ENCODE measurements around the gene PDE7B.
A peak's percentile ranks its signal among the peaks of the same experiment; 100 is the strongest.

The PDE7B gene

GRCh38 chr6:135877666-135878065 lies 26.2 kb downstream of the PDE7B start:
- Histone ChIP-seq H3K9me2 (replicated peaks; ENCODE audit: insufficient read depth, low read length) (no peaks in the 10 kb centered on the region), H3K27me3 (replicated peaks; ENCODE audit: insufficient read depth, low read length) (no peaks in the 10 kb centered on the region), H3K79me2 (ENCODE audit: low read length) (no peaks in the 10 kb centered on the region), H4K20me1 (ENCODE audit: insufficient read depth, low read length) (no peaks in the 10 kb centered on the region), H3K4me1 (ENCODE audit: low read length) (peaks cover 4% of the 10 kb centered on the region; the same call in 1 of the 2 replicates), H3K4me2 (ENCODE audit: low read depth, low read length) (no peak overlapping the region), H3K27ac (ENCODE audit: low read length) (no peak overlapping the region), H3K4me3 (ENCODE audit: low read length) (no peak overlapping the region), H2AFZ (ENCODE audit: low read length) (no peak overlapping the region), H3K36me3 (replicated peaks; ENCODE audit: insufficient read depth, low read length) (no peaks in the 10 kb centered on the region), H3K9me3 (replicated peaks; ENCODE audit: insufficient read depth, low read length) (no peaks in the 10 kb centered on the region), H3F3A (ENCODE audit: insufficient read depth, low read length) (no peaks in the 10 kb centered on the region), H3K9ac (ENCODE audit: low read length) (no peak overlapping the region)
- TF ChIP-seq EZH2phosphoT487 (IDR thresholded peaks at IDR 0.05; ENCODE audit: low read length) (no peak), CTCF (IDR thresholded peaks at IDR 0.05; ENCODE audit: low read length) (no peak), EZH2 (optimal IDR thresholded peaks at IDR 0.05; ENCODE audit: low read depth, low read length) (no peak)
- no peak for DNase-seq

GRCh38 chr6:135880066-135880972 lies 28.8 kb downstream of the PDE7B start:
- H3K9me2 ChIP-seq (replicated peaks; ENCODE audit: insufficient read depth, low read length) = no peaks in the 10 kb centered on the region
- H3K4me3 ChIP-seq (ENCODE audit: low read length) = peak overlapping the region; percentile 40
- H2AFZ ChIP-seq (ENCODE audit: low read length) = peak overlapping the region; percentile 72
- H3K9ac ChIP-seq (ENCODE audit: low read length) = 0 out of 2 replicates have a peak overlapping the region, but pooled peaks have one; percentile 14
- peak overlapping the region; percentile 63 for H3K4me2 ChIP-seq (ENCODE audit: low read depth, low read length)
- H4K20me1 ChIP-seq (ENCODE audit: insufficient read depth, low read length) = no peaks in the 10 kb centered on the region
- no peaks in the 10 kb centered on the region for H3F3A ChIP-seq (ENCODE audit: insufficient read depth, low read length)
- H3K79me2 ChIP-seq (ENCODE audit: low read length) = no peaks in the 10 kb centered on the region
- peaks cover 4% of the 10 kb centered on the region; the same call in 1 of the 2 replicates for H3K4me1 ChIP-seq (ENCODE audit: low read length)
- no peaks in the 10 kb centered on the region for H3K36me3 ChIP-seq (replicated peaks; ENCODE audit: insufficient read depth, low read length)
- peak overlapping the region; percentile 3; the same call in 1 of the 2 replicates for H3K27ac ChIP-seq (ENCODE audit: low read length)
- TF ChIP-seq EZH2phosphoT487 (IDR thresholded peaks at IDR 0.05; ENCODE audit: low read length) (no peak), CTCF (IDR thresholded peaks at IDR 0.05; ENCODE audit: low read length) (no peak), EZH2 (optimal IDR thresholded peaks at IDR 0.05; ENCODE audit: low read depth, low read length) (no peak)
- DNase-seq = peak; percentile 44
- H3K27me3 ChIP-seq (replicated peaks; ENCODE audit: insufficient read depth, low read length) = no peaks in the 10 kb centered on the region
- H3K9me3 ChIP-seq (replicated peaks; ENCODE audit: insufficient read depth, low read length) = no peaks in the 10 kb centered on the region

GRCh38 chr6:135883045-135883444 lies 31.5 kb downstream of the PDE7B start:
- TF ChIP-seq EZH2phosphoT487 (IDR thresholded peaks at IDR 0.05; ENCODE audit: low read length) = no peak
- no peak for TF ChIP-seq EZH2 (optimal IDR thresholded peaks at IDR 0.05; ENCODE audit: low read depth, low read length)
- no peak for TF ChIP-seq CTCF (IDR thresholded peaks at IDR 0.05; ENCODE audit: low read length)
- H4K20me1 ChIP-seq (ENCODE audit: insufficient read depth, low read length) = no peaks in the 10 kb centered on the region
- H3K9me2 ChIP-seq (replicated peaks; ENCODE audit: insufficient read depth, low read length) = no peaks in the 10 kb centered on the region
- no peaks in the 10 kb centered on the region for H3F3A ChIP-seq (ENCODE audit: insufficient read depth, low read length)
- no peak overlapping the region for H3K9ac ChIP-seq (ENCODE audit: low read length)
- H3K4me3 ChIP-seq (ENCODE audit: low read length) = no peak overlapping the region
- no peaks in the 10 kb centered on the region for H3K9me3 ChIP-seq (replicated peaks; ENCODE audit: insufficient read depth, low read length)
- H3K27ac ChIP-seq (ENCODE audit: low read length) = no peak overlapping the region
- H3K4me1 ChIP-seq (ENCODE audit: low read length) = peaks cover 4% of the 10 kb centered on the region; the same call in 1 of the 2 replicates
- no peak for DNase-seq
- H3K27me3 ChIP-seq (replicated peaks; ENCODE audit: insufficient read depth, low read length) = no peaks in the 10 kb centered on the region
- no peaks in the 10 kb centered on the region for H3K36me3 ChIP-seq (replicated peaks; ENCODE audit: insufficient read depth, low read length)
- no peak overlapping the region for H2AFZ ChIP-seq (ENCODE audit: low read length)
- H3K79me2 ChIP-seq (ENCODE audit: low read length) = no peaks in the 10 kb centered on the region
- H3K4me2 ChIP-seq (ENCODE audit: low read depth, low read length) = no peak overlapping the region

Measured in MM.1S (cell line).